ENCODE results near the gene TMEM140. TPM values are rescaled to one million over a fixed set of nuclear protein-coding genes. Genes with fewer than 3 reads are reported as not detected.

The TMEM140 gene
- 10 to 100 TPM in 1 of 6 donors, 1 to 10 TPM in 5; 2.7 to 14.3 (median 4.3) TPM for total RNA-seq
- polyA plus RNA-seq = 1 to 10 TPM; 5.0 to 6.5 TPM

DNA sequence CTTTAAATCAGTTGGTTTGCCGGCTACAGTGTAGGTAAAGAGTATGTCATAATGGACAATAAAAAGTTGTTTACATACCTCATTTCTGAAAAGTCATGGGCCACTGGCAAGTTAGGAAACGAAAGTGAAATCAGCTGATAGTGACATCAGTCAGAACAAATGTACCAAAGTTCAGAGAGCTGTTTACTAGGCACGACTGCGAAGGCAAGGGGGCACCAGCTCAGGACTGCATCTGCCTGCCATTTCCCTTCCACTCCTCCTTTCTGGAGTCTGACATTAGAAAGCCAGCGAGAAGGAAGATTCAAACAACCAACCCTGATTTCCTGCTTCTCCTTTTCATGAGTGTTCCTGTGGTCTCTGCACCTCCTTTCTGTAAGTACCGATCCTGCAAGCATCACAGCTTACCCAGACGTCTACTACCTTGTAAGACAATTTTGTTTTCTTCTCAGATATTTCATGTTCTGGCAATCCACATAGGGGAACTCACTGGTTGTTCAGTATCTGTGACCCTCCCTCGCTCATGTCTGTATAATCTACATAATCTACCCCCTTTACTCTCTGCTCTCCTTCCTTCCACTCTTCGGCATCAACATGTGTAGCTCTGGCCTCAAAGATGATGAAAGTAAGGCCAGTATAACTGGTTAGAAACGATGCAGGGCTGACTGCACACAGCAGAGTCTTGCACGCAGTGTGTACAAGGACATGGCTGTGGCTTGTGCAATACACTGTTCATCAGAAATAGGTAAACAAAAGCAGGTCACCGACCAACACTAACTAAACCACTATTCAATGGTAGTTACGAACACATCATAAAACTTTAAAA is at the start of gene TMEM140:
TMEM140 (plus strand) TSS at position 174 of the 823 bp plus-strand sequence. CDS start 16,370 bp downstream, outside the sequence.
- intact Hi-C loops (cut with DNase I) = no loop called here
- peak; percentile 23 for FAIRE-seq
- Histone ChIP-seq H3K9me3 (no peaks in the 10 kb centered on the region), H3K4me3 (peak within 1 kb of the TSS; percentile 16 to 46 (median 33)), H3K27me3 (no peaks in the 10 kb centered on the region), H3K4me1 (peaks cover 0 to 29% (median 14%) of the 10 kb centered on the region in 3 donors), H3K36me3 (no peaks in the 10 kb centered on the region), H3K27ac (peak within 1 kb of the TSS; percentile 73 to 96 (median 84))
- ATAC-seq = peak; percentile 81 to 91 (median 89)
- TF ChIP-seq, protein P1, sequence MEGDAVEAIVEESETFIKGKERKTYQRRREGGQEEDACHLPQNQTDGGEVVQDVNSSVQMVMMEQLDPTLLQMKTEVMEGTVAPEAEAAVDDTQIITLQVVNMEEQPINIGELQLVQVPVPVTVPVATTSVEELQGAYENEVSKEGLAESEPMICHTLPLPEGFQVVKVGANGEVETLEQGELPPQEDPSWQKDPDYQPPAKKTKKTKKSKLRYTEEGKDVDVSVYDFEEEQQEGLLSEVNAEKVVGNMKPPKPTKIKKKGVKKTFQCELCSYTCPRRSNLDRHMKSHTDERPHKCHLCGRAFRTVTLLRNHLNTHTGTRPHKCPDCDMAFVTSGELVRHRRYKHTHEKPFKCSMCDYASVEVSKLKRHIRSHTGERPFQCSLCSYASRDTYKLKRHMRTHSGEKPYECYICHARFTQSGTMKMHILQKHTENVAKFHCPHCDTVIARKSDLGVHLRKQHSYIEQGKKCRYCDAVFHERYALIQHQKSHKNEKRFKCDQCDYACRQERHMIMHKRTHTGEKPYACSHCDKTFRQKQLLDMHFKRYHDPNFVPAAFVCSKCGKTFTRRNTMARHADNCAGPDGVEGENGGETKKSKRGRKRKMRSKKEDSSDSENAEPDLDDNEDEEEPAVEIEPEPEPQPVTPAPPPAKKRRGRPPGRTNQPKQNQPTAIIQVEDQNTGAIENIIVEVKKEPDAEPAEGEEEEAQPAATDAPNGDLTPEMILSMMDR (IDR thresholded peaks at IDR 0.05) = no peak
- peak in 4 of 6 donors; percentile 39 to 66 (median 57) for DNase-seq
- 5% methylated on average over 13 of the region's 13 CpGs for WGBS, 2 donors

GRCh38 chr7:135098391-135098790 is 49.5 kb upstream of the TMEM140 start:
- 23 to 26% methylated on average over 3 of the region's 3 CpGs for WGBS, 2 donors
- H3K4me1 ChIP-seq = peaks cover 0 to 8% (median 0%) of the 10 kb centered on the region in 3 donors
- FAIRE-seq (no peak), ATAC-seq (peak in 2 of 4 donors; percentile 35 to 54), DNase-seq (no peak)
- no peaks in the 10 kb centered on the region for H3K9me3 ChIP-seq
- intact Hi-C loops (cut with DNase I) = no loop called here
- H3K27ac ChIP-seq = peak overlapping the region in 2 of 4 donors; percentile 13 to 15
- no peak overlapping the region for H3K4me3 ChIP-seq
- no peaks in the 10 kb centered on the region for H3K27me3 ChIP-seq
- no peaks in the 10 kb centered on the region for H3K36me3 ChIP-seq
- TF ChIP-seq, protein P1 (IDR thresholded peaks at IDR 0.05) = no peak

- FAIRE-seq = no peak
- no peak for ATAC-seq
- H3K9me3 ChIP-seq = no peaks in the 10 kb centered on the region
- intact Hi-C loops (cut with DNase I) = no loop called here
- peaks cover 0 to 8% (median 0%) of the 10 kb centered on the region in 3 donors for H3K4me1 ChIP-seq
- DNase-seq = no peak
- TF ChIP-seq, protein P1 (IDR thresholded peaks at IDR 0.05) = no peak
- no peaks in the 10 kb centered on the region for H3K27me3 ChIP-seq
- no peak overlapping the region for H3K27ac ChIP-seq
- no peaks in the 10 kb centered on the region for H3K36me3 ChIP-seq
- H3K4me3 ChIP-seq = no peak overlapping the region
Observed at GRCh38 chr7:135100856-135101255, 47.0 kb upstream of the TMEM140 start.

- intact Hi-C loops (cut with DNase I) = no loop called here
- Histone ChIP-seq H3K4me3 (no peak overlapping the region), H3K4me1 (peaks cover 0 to 8% (median 0%) of the 10 kb centered on the region in 3 donors), H3K36me3 (no peaks in the 10 kb centered on the region), H3K27ac (no peak overlapping the region), H3K9me3 (no peaks in the 10 kb centered on the region), H3K27me3 (no peaks in the 10 kb centered on the region)
- ATAC-seq (no peak), DNase-seq (no peak), FAIRE-seq (no peak)
- TF ChIP-seq, protein P1 (IDR thresholded peaks at IDR 0.05) = no peak
Observed at GRCh38 chr7:135102372-135102771, 45.5 kb upstream of the TMEM140 start.

DNA sequence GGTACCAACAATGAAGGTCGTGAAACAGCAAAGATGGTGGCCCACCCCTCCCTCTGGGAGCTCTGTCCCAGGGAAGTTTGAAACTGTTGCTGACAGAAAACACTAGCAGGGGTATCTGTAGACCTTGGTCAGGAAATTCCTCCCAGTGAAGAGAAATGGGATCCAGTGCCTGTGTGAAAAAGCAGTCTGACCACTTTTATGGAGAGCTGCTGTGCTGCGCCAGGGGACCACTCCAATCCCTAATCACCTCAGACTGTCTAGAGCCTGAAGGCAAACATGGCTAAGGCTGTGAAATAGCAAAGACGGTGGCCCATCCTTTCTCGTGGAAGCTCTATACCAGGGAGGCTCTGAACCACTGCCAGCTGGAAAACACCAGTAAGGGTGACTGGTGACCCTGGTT is 38.3 kb upstream of the TMEM140 start:
- Histone ChIP-seq H3K9me3 (no peaks in the 10 kb centered on the region), H3K27me3 (no peaks in the 10 kb centered on the region), H3K36me3 (no peaks in the 10 kb centered on the region), H3K4me1 (no peaks in the 10 kb centered on the region), H3K27ac (no peak overlapping the region), H3K4me3 (no peak overlapping the region)
- 81 to 88% methylated on average over 4 of the region's 4 CpGs for WGBS, 2 donors
- TF ChIP-seq, protein P1 (IDR thresholded peaks at IDR 0.05) = no peak
- intact Hi-C loops (cut with DNase I) = no loop called here
- DNase-seq (no peak), ATAC-seq (no peak), FAIRE-seq (no peak)
